Common myeloid progenitor, CD34-positive (primary cell): ENCODE data around the gene CCSAP. TPM values are rescaled to one million over a fixed set of nuclear protein-coding genes. Genes with fewer than 3 reads are reported as not detected.

ENCODE experiments used
- CTCF ChIA-PET: fragments of 350-600 bp; sonication (Branson Sonifier 250); formaldehyde crosslinking; loops from one replicate; lab custom pipeline; 2021; ENCODE audit warnings: antibody characterized with exemption; lab: Charles Lee
- POLR2A ChIA-PET: fragments of 350-600 bp; sonication (Branson Sonifier 250); formaldehyde crosslinking; loops from one replicate; lab custom pipeline; 2021; ENCODE audit warnings: antibody characterized with exemption; lab: Charles Lee
- DNase-seq, 3 donors: peaks; one replicate each; pipeline versions ENCODE4 v3.0.0 to v3.0.0-alpha.2; 2013
- H3K27ac ChIP-seq, 2 experiments: 1 replicate in 1 of 2; 2 replicates in 1 of 2; pipeline ENCODE4 v1.7.0; 2013; ENCODE audit warnings: inconsistent platforms in 2 of 2, low read length in 2 of 2, mild to moderate bottlenecking in 2 of 2, low read depth in 1 of 2, moderate library complexity in 1 of 2; ENCODE audit not compliant: severe bottlenecking in 2 of 2, insufficient read depth in 1 of 2, poor library complexity in 1 of 2
- H3K27me3 ChIP-seq, 5 experiments: replicated peaks in 2 of 5; 1 replicate in 3 of 5; 2 replicates in 2 of 5; pipeline versions ENCODE4 v1.6.1 to v1.7.0; 2013; ENCODE audit warnings: low read length in 4 of 5, mild to moderate bottlenecking in 2 of 5, moderate library complexity in 2 of 5, inconsistent platforms in 1 of 5; ENCODE audit not compliant: insufficient read depth in 5 of 5, control insufficient read depth in 4 of 5
- H3K36me3 ChIP-seq, 4 experiments: 1 replicate in 2 of 4; 2 replicates in 2 of 4; pipeline versions ENCODE4 v1.6.1 to v1.7.0; 2013; ENCODE audit warnings: low read length in 3 of 4, control low read depth in 1 of 4, mild to moderate bottlenecking in 1 of 4; ENCODE audit not compliant: control insufficient read depth in 4 of 4, insufficient read depth in 4 of 4
- H3K4me1 ChIP-seq, 4 experiments: 1 replicate in 3 of 4; 2 replicates in 1 of 4; pipeline versions ENCODE4 v1.6.1 to v1.7.1; 2013; ENCODE audit warnings: low read length in 3 of 4, mild to moderate bottlenecking in 3 of 4, control low read depth in 1 of 4, inconsistent platforms in 1 of 4, moderate library complexity in 1 of 4; ENCODE audit not compliant: control insufficient read depth in 4 of 4, insufficient read depth in 4 of 4; ENCODE audit errors: control extremely low read depth in 1 of 4
- H3K4me3 ChIP-seq, 7 experiments: 1 replicate in 4 of 7; 2 replicates in 3 of 7; pipeline versions ENCODE4 v1.5.1 to v1.7.0; 2013; ENCODE audit warnings: mild to moderate bottlenecking in 7 of 7, low read length in 6 of 7, moderate library complexity in 6 of 7, inconsistent platforms in 2 of 7, low read depth in 2 of 7, control low read depth in 1 of 7; ENCODE audit not compliant: insufficient read depth in 4 of 7, control insufficient read depth in 1 of 7; ENCODE audit errors: extremely low read depth in 1 of 7
- H3K9me3 ChIP-seq, 5 experiments: 1 replicate in 4 of 5; 2 replicates in 1 of 5; pipeline versions ENCODE4 v1.6.1 to v1.7.1; 2013; ENCODE audit warnings: low read length in 4 of 5, mild to moderate bottlenecking in 2 of 5, inconsistent platforms in 1 of 5, low read depth in 1 of 5, moderate library complexity in 1 of 5; ENCODE audit not compliant: control insufficient read depth in 4 of 5, insufficient read depth in 2 of 5; ENCODE audit errors: control extremely low read depth in 1 of 5
- WGBS: methylation state at CpG from one replicate; pipeline ENCODE4 v1.1.5; 2013; ENCODE audit not compliant: insufficient coverage; 5-methylcytosine and 5-hydroxymethylcytosine counted together
- polyA plus RNA-seq: library from polyadenylated mRNA; unstranded; fragments of 120-200 nt; gene quantifications from one replicate; pipeline ENCODE4 v1.2.1, GENCODE V29; 2013

Gene CCSAP, protein sequence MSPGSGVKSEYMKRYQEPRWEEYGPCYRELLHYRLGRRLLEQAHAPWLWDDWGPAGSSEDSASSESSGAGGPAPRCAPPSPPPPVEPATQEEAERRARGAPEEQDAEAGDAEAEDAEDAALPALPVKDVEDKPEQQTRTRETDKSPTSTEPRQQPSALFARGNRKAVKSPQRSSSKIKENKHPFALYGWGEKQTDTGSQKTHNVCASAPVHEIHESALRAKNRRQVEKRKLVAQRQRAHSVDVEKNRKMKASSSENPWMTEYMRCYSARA
- polyA plus RNA-seq: 7.0 TPM

- WGBS: under 1% methylated on average over 62 of the region's 83 CpGs
- peak; percentile 74 to 92 (median 88) for DNase-seq
- Histone ChIP-seq H3K4me1 (peaks cover 0 to 30% (median 22%) of the 10 kb centered on the region in 4 experiments), H3K27me3 (peaks cover 0 to 9% (median 0%) of the 10 kb centered on the region in 5 experiments), H3K36me3 (no peaks in the 10 kb centered on the region), H3K9me3 (no peaks in the 10 kb centered on the region), H3K4me3 (peak within 1 kb of the TSS; percentile 75 to 89 (median 82)), H3K27ac (peak within 1 kb of the TSS; percentile 50 to 79)
- POLR2A ChIA-PET: no interaction called here
- CTCF ChIA-PET: no interaction called here
Measured at GRCh38 chr1:229342656-229343569, at the start of gene CCSAP. TSS of gene CCSAP (minus strand) at chr1:229343047. CDS start at chr1:229342465, 582 bp downstream.

DNA sequence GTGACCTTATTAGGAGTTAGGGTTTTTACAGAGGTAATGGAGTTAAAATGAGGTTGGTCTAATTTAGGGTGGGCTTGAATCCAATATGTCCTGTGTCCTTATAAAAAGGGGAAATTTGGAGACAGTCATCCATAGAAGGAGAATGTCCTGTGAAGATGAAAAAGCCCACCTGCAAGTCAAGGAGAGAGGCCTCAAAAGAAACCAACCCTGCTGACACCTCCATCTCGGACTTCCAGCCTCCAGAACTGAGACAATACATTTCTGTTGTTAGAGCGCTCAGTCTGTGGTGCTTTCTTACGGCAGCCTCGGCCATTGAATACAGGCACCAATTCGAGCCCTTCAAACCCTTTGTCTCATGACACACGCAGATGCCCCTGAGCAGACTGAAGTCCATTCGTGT, 47.3 kb upstream of the CCSAP start:
- CTCF ChIA-PET: no interaction called here
- Histone ChIP-seq H3K27me3 (peaks cover 0 to 19% (median 7%) of the 10 kb centered on the region in 5 experiments), H3K27ac (no peak overlapping the region), H3K4me3 (no peak overlapping the region), H3K4me1 (no peaks in the 10 kb centered on the region), H3K36me3 (no peaks in the 10 kb centered on the region), H3K9me3 (peaks cover 0 to 3% (median 0%) of the 10 kb centered on the region in 5 experiments)
- POLR2A ChIA-PET: no interaction called here
- 97% methylated on average over 6 of the region's 7 CpGs for WGBS
- no peak for DNase-seq

DNA sequence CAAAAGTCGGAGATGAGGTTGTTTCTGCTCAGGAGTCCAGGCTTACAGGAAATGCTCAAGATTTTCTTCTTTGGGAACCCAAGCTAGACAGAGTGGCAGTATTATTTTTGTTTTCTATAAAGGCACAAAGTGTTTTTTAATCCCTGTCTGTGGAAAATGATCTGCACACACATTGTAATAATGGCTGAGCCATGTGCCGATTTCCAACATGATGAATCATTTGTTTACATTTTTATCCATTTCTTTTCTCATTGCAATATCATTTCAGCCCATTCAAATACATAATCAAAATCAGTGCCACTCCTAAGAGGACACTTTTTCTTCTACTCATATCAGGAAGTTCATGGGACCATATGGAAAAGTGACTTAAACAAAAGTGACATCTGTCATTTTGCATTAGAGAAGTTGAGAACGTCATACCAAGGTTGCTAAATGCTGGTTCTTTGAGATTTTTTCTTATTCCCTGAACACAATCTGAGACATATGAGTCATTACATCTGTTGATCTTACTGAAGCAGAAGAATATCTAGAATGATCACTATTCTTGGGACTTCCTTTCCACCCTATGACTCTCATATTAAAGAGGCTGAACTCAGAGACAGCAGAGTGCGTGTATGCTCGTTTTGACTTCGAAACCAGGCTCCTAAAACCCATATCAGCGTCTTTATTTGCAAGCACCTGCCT, 46.2 kb upstream of the CCSAP start:
- ChIA-PET CTCF (no interaction called here), POLR2A (no interaction called here)
- Histone ChIP-seq H3K27me3 (peaks cover 0 to 16% (median 8%) of the 10 kb centered on the region in 5 experiments), H3K27ac (no peak overlapping the region), H3K4me1 (no peaks in the 10 kb centered on the region), H3K36me3 (no peaks in the 10 kb centered on the region), H3K4me3 (no peak overlapping the region), H3K9me3 (peaks cover 0 to 3% (median 0%) of the 10 kb centered on the region in 5 experiments)
- WGBS: 75% methylated on average over 2 of the region's 7 CpGs
- no peak for DNase-seq

DNA sequence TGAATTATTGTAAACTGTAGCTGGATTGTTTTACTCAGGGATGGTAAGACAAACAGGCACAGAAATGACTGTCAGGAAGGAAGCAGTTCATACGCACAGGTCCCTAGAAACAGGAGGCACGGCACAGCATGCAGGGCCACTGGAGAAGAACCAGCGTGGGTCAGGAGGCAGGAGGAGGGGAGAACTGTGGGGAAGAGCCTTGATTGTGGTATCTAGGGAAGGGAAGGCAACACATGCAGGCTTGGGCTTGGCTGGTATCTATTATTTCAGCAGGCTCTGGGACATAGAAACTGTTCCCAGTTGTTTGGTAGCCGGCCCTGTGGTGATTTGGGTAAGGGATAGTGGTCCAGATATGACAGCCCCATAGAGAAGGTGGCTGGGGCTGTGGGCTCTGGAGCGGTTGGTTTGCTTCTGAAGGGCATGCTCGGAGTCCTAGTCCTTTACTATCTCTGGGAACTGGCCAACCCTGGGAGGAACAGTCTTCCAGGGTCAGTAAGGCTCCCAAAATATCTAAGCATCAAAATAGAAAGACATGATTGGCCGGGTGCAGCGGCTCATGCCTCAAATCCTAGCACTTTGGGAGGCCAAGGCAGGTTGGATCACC, 43.1 kb upstream of the CCSAP start:
- WGBS: 78% methylated on average over 6 of the region's 8 CpGs
- CTCF ChIA-PET: no interaction called here
- Histone ChIP-seq H3K27me3 (peaks cover 0 to 14% (median 6%) of the 10 kb centered on the region in 5 experiments), H3K9me3 (peaks cover 0 to 3% (median 0%) of the 10 kb centered on the region in 5 experiments), H3K36me3 (no peaks in the 10 kb centered on the region), H3K4me3 (no peak overlapping the region), H3K27ac (no peak overlapping the region), H3K4me1 (no peaks in the 10 kb centered on the region)
- POLR2A ChIA-PET: no interaction called here
- no peak for DNase-seq

- no peaks in the 10 kb centered on the region for H3K9me3 ChIP-seq
- 97% methylated on average over 6 of the region's 7 CpGs for WGBS
- no peak overlapping the region for H3K27ac ChIP-seq
- peaks cover 0 to 17% (median 5%) of the 10 kb centered on the region in 5 experiments for H3K27me3 ChIP-seq
- no peak for DNase-seq
- H3K36me3 ChIP-seq: no peaks in the 10 kb centered on the region
- POLR2A ChIA-PET: no interaction called here
- no peaks in the 10 kb centered on the region for H3K4me1 ChIP-seq
- CTCF ChIA-PET: no interaction called here
- H3K4me3 ChIP-seq: no peak overlapping the region
Measured at GRCh38 chr1:229384822-229385221, 42.0 kb upstream of the CCSAP start.

DNA sequence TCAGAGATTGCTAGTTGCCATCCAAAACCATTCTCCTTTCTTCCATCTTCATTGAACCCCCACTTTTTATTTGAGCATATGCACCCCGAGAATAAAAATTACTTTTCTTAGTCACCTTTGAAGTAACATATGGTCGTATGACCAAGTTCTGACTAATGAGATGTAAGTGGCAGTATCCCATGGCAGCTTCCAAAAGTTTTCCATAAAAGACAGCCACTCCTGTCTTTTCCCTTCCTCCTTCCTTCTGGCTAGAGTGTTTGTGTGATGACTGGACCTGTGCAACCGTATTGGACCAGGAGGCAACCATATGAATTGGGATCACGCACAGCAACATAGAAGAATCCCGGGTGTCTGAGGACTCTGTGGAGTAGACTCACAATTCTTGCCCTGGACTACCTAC, 41.1 kb upstream of the CCSAP start:
- CTCF ChIA-PET: no interaction called here
- DNase-seq: no peak
- Histone ChIP-seq H3K27me3 (peaks cover 0 to 21% (median 3%) of the 10 kb centered on the region in 5 experiments), H3K36me3 (no peaks in the 10 kb centered on the region), H3K4me3 (no peak overlapping the region), H3K9me3 (no peaks in the 10 kb centered on the region), H3K4me1 (no peaks in the 10 kb centered on the region), H3K27ac (no peak overlapping the region)
- POLR2A ChIA-PET: no interaction called here
- WGBS: 90% methylated on average over 4 of the region's 5 CpGs
